Cerebellar cortex (tissue), 1 donor: ENCODE results near the gene ZHX3.
A peak's percentile ranks its signal among the peaks of the same experiment; 100 is the strongest.
"Not testable (repeated sequence)": the region's sequence is repeated elsewhere in the genome, so short reads cannot be mapped to it uniquely, and the experiment has no call there.

Experiments
- DNase-seq: peaks from one replicate; pipeline ENCODE4 v3.0.0-alpha.2; 2015; ENCODE audit warnings: low spot score

ZHX3 gene

GRCh38 chr20:41330941-41331340 lies 13.4 kb upstream of the ZHX3 start:
- DNase-seq = no peak

- DNase-seq = no peak
Measured at GRCh38 chr20:41330343-41330720, 12.8 kb upstream of the ZHX3 start.

DNA sequence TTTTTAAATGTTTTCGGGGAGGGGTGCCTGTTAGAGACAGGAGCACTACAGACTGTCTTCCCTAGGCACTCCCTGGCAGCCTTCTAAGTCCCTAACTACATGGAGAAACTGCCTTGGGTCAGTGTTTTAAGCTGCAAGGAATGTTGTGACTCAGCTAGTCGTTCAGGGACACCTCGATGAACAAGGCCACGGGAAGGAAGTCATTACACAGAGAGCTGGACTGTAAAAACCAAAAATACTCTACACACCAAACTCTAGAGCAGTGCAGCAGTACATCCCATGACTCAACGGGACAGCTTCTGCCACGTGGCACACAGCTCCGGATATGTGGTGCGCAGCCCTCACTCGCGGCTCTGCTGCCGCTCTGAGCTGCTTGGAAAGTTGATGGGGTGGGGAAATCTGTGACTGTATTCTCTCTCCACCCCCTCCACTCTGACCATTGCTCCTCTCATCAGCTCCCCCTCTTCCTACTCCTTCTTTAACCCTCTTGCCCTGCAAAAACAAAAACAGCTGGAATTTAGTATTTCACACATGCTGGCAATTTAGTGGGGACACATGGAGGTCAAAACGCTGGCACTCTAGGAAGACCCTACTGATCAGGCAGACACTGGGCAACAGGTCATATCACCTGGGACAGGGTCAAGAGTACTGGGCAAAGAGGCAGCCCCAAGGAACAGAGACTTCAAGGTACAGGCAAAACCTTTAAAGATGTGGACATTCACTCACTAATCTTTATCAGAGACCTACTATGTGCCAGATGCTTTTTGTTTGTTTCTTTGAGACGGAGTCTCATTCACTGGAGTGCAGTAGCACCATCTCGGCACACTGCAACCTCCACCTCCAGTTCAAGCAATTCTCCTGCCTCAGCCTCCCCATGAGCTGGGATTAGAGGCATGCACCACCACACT lies 12.2 kb upstream of the ZHX3 start:
- DNase-seq = peak; percentile 78

GRCh38 chr20:41327178-41327577 lies 9.6 kb upstream of the ZHX3 start:
- no peak for DNase-seq

DNA sequence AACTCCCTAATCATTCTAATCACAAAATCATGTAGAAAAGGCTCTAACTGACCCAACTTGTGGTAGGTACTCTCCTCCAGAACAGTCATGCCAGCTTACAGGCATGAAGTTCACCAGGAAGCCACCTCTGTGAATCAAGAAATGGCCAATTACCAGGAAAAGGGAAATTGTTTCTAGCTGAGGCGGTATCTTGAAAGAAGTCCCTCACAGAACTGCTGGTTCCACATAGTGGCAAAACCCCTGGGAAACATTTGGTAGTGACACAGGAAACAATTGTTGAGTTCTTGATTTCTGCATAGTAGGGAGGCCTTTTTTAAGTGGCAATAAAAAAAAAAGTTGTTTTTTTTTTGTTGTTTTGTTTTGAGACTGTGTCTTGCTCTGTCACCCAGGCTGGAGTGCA lies 3.4 kb upstream of the ZHX3 start:
- DNase-seq = no peak

- DNase-seq = no peak
Measured at GRCh38 chr20:41320441-41320840, 2.9 kb upstream of the ZHX3 start.

- DNase-seq = no peak
Measured at GRCh38 chr20:41318271-41318649, 729 bp upstream of the ZHX3 start.

- peak; percentile 72 for DNase-seq
Measured at GRCh38 chr20:41316602-41317545, 657 bp downstream of the ZHX3 start.

- peak; percentile 48 for DNase-seq
Measured at GRCh38 chr20:41316051-41316450, 1.5 kb downstream of the ZHX3 start.

DNA sequence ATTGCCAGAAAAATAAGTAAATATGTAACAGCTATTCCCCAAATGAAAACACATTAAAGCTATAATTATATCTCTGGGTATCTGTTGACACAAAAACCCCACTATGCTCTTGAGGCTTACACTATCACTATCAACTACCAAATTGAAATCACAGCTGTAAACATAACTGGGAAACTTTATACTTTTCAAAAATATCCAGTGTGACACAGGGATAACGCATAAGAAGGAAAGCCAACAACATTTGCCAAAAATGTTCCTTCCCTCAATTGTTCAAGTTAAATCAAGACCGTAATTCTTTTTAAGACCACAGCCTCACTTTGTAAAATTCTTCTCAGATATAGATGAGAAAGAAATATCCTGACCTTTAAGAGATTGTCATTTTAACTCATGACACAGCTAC lies 3.1 kb downstream of the ZHX3 start:
- no peak for DNase-seq

DNA sequence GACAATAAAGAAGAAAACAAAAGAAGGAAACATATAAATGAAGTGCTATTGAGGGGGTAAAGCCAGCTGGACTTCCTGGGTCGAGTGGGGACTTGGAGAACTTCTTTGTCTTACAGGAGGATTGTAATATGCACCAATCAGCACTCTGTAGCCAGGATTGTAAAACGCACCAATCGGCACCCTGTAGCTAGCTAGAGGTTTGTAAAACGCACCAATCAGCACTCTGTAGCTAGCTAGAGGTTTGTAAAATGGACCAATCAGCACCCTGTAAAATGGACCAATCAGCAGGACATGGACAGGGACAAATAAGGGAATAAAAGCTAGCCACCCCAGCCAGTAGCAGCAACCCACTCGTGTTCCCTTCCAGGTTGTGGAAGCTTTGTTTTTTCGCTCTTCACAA lies 5.5 kb downstream of the ZHX3 start:
- DNase-seq = not testable (repeated sequence)

- DNase-seq = no peak
Measured at GRCh38 chr20:41309817-41310216, 7.7 kb downstream of the ZHX3 start.

GRCh38 chr20:41308726-41309413 lies 8.7 kb downstream of the ZHX3 start:
- no peak for DNase-seq

- no peak for DNase-seq
Measured at GRCh38 chr20:41308290-41308711, 9.2 kb downstream of the ZHX3 start.

GRCh38 chr20:41307021-41307420 lies 10.5 kb downstream of the ZHX3 start:
- no peak for DNase-seq

GRCh38 chr20:41306061-41306727 lies 11.3 kb downstream of the ZHX3 start:
- no peak for DNase-seq

GRCh38 chr20:41304424-41305079 lies 13.0 kb downstream of the ZHX3 start:
- DNase-seq = no peak

- no peak for DNase-seq
Measured at GRCh38 chr20:41304002-41304401, 13.5 kb downstream of the ZHX3 start.

- no peak for DNase-seq
Measured at GRCh38 chr20:41300886-41301285, 16.6 kb downstream of the ZHX3 start.

DNA sequence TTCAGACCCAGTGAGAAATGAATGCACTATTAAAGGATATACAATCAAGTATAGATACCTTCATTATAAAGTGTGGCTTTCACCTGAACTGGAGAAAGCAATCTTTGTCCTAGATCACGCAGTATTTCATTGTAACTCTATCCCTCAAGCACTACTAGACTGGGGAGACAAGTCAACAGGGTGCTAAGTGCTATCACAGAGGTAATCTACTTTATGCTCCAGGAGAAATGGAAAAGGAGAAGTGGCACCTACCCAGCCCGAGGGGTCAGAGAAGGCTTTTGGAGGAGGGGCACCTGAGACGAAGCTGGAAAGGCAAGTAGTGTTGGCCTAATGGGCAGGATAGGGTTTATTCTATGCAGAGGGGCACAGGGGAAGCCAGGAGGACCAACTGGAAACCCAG lies 17.1 kb downstream of the ZHX3 start:
- DNase-seq = no peak

- DNase-seq = no peak
Measured at GRCh38 chr20:41299899-41300298, 17.6 kb downstream of the ZHX3 start.
